Limb (tissue), 2 donors: Measurements from ENCODE around the gene SNAI3.

Source experiments
- DNase-seq, 2 donors: peaks; one replicate each; pipeline ENCODE4 v3.0.0-alpha.2; 2016; ENCODE audit errors: extremely low spot score in 2 of 2

Gene SNAI3

GRCh38 chr16:88651276-88651988, 34.9 kb downstream of the SNAI3 start:
- no peak for DNase-seq

- DNase-seq: peak; percentile 9 to 77
These were observed 35.5 kb downstream of the SNAI3 start, which contains the start of gene CYBA for GRCh38 chr16:88650749-88651275. CYBA (minus strand) TSS chr16:88651053; CDS start chr16:88651013, 40 bp downstream.

- DNase-seq: no peak
These were observed 36.2 kb downstream of the SNAI3 start for GRCh38 chr16:88649924-88650748.

- peak in 1 of 2 donors; percentile 40 for DNase-seq
These were observed 36.9 kb downstream of the SNAI3 start for GRCh38 chr16:88649195-88649923.

- no peak for DNase-seq
These were observed 38.9 kb downstream of the SNAI3 start for GRCh38 chr16:88647178-88648070.

GRCh38 chr16:88646345-88647034, 39.8 kb downstream of the SNAI3 start:
- no peak for DNase-seq

- DNase-seq: no peak
These were observed 40.4 kb downstream of the SNAI3 start for GRCh38 chr16:88645941-88646340.

- DNase-seq: no peak
These were observed 40.9 kb downstream of the SNAI3 start for GRCh38 chr16:88645455-88645854.

- DNase-seq: no peak
These were observed 42.7 kb downstream of the SNAI3 start for GRCh38 chr16:88643644-88643932.

GRCh38 chr16:88642881-88643643, 43.2 kb downstream of the SNAI3 start:
- no peak for DNase-seq

GRCh38 chr16:88640498-88641247, 45.6 kb downstream of the SNAI3 start:
- no peak for DNase-seq

- no peak for DNase-seq
These were observed 46.2 kb downstream of the SNAI3 start for GRCh38 chr16:88640039-88640495.

GRCh38 chr16:88639231-88640038, 46.9 kb downstream of the SNAI3 start:
- DNase-seq: no peak

- DNase-seq: no peak
These were observed 47.7 kb downstream of the SNAI3 start, which contains the start of gene IL17C for GRCh38 chr16:88638323-88639230. IL17C (plus strand) TSS chr16:88638572; CDS start chr16:88638642, 70 bp downstream.

GRCh38 chr16:88636488-88637265, 49.6 kb downstream of the SNAI3 start:
- DNase-seq: no peak
